ENCODE measurements around the gene DSG1.
"Not testable (repeated sequence)": the region's sequence is repeated elsewhere in the genome, so short reads cannot be mapped to it uniquely, and the experiment has no call there.

DSG1 gene

DNA sequence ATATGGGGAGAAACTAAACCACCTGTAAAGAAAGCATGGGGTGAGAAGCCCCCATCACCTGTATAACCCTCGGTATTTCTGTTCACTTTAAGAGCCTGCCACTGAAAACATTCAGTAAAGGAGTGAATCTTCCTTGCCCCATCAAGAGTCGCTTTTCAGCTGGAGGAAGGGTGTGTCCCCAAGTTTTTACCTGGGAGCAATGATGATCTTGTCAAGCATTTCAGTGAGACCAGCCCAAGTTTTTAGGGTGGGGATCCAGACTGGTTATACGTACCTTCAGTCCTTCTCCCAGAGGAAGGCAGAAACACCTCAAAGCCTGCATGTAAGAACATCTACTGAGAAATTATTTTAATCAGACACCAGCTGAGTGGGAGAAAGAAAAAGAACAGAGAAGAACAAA lies at the start of gene DSG1:
DSG1 (plus strand) TSS at position 301 of the 400 bp plus-strand sequence. CDS start 141 bp downstream, outside the sequence.
- DNase-seq, result no peak

DNA sequence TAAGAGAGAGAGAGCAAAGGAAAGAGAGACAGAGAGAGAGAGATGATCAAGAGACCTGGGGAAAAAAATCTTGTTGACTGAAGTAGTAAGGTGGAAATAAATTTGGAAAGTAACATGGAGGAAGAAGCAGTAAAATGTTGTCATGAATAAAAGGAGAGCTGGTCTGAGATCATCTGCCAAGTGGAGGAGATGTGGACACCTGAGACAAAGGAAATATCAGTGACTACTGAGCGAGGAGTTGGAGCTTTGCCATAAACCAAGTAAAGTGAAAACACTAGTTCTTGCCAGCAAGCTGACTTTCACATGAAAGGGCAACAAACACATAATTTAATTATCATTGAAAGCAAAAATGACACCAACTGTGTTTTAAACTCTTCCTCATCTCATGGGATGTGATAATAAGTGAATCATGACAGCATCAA lies 49.0 kb upstream of the DSG1 start:
- no peak for DNase-seq

DNA sequence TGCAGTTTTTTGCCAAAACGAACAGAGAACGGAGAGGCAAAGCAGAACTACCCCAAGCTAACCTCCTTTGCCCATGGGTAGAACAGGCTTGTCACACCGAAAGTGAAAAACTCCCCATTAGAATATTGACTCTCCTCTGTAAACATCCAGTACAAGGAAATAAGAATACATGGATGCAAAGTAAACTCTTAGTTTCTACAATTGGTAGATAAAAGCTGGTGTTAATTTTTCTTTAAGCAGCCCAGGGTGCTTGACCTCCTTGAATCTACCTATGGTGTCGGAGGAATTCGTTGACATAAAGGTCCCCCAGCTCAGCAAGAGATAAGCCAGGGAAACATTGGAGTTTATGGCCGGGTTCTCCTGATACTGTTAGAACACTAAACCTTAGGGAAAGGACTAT lies 48.4 kb upstream of the DSG1 start:
- no peak for DNase-seq

DNA sequence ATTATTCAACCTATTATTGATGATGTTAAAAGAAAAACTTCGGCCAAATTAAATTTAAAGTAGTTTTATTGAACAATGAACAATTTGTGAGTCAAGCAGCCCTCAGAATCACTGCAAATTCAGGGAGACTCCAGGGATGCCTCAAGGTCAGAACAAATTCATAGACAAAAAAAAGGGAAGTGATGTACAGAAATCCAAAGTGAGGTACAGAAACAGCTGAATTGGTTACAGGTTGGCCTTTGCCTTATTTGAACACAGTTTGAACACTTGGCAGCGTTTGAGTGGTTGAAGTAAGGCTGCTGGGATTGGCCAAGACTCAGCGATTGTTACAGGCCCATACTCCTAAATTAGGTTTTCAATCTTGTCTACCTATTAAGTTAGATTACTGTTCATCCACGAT lies 47.4 kb upstream of the DSG1 start:
- DNase-seq, result no peak

DNA sequence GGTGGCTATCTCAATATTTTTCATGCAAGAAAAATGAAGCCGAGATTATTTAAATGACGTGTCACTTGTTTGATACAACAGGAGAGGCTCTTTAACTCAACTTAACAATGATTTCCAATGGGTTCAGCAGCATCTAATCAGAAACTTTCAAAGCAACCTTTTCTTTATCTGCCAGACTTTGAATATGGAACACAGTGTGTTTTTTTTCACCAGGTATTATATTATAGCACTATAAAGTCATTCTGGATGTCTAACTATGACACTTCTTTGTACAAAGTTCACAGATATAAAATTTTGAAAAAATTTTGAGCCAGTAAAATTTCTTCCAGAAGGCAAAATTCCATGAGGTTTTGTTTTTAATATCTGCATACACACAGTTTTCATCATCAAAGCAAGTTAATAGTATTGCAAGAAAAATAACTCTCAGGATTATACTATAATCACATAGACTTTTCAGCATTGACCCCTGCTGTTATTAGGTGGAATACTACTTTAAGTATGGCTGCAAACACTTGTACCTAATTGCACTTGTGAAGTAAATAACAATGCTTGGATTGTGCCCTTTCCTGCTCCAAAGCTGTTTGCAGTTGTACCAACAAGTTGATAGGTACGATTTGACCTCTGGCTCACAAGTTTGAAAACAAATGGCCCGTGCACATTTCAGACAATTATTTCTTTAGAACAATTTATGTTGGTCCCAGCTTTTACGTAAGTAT lies 44.0 kb upstream of the DSG1 start:
- no peak for DNase-seq

DNA sequence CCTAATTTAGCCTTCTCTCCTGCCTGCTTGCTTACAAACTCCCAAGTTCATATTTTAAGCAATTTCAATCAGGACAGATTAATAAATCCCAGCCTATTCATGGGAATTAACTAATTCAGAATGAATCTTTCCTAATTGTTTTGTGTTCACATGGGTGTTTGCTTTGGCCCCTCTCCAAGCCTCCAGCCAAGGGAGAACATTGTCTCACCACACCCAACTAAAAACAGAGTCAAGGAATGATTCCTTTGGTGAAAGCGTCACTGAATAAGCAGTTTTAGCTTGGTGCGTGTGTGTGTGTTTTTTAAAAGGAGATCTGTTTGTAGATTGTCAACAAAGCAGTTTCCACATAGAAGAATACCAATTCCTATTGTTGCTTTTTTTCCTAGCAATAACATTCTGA lies 43.0 kb upstream of the DSG1 start:
- DNase-seq, result no peak

DNA sequence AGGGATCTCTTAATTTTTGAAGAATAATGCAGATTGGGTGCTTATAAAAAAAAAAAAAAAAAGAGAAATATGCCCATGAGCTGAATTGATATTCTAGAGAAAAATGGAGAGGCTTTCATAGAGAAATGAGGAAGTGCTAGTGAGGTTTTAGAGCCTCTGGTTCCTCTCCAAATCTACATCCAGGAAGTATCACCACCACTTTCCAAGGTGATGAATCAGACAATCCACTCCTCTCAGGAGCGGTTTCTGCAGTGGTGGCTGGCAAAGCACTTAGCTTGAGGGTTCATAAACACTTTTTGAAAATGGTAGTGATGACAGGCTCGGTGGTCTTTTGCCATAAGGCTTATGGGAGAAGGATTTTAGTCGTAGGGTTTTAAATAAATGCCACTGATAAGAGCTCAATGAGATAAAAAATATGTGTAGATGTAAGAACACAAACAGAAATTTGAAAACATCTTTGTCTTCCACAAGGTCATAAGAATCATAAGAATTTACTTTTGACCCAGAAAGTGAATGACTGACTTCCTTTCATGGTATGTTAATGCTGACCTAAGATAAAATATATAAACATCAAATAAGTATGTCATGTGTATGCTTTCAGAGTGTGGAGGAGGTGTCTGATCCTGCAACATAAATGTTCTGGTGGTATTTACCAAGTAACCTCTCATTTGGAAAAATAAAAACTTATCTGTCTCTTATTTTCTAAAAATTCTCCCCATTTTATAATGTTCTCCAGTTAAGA lies 42.1 kb upstream of the DSG1 start:
- no peak for DNase-seq

DNA sequence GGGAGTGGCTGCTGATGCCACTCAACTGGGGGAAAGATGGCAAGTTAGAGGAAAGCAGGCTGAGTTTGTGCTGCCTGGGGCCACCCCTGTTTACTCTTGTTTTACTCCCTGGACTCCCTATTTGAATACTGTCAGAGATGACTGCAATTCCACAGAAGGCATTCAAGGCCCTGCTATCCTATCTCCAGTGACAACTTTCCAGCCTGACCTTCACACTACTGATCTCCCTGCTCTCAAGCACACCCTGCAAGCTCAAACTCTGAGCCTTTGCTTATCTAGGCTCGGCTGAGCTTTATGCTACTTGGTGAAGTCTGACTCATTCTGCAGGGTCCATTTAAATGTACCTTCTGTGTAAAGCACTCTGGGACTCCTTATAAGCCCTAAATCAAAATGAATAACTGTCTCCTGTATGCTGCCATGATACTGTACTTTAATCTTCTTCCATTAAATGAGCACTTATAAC lies 39.3 kb upstream of the DSG1 start:
- no peak for DNase-seq

DNA sequence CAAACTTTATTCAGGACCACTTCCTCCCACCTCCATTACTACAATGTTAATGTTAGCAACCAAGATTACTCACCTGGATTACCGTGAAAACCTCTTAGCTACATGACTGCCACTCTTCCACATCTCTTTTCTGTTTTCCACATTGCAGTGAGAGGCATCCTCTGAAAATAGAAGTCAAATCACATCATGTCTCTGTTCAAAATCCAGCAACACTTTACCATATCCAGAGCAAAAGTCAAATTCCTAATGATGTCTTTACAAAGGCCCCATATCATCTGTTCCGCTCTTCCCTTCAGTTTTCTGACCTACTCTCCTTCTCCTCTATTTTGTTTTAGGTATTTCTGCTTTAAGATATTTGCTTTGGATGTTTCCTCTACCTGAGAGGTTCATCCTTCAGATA lies 37.5 kb upstream of the DSG1 start:
- no peak for DNase-seq

DNA sequence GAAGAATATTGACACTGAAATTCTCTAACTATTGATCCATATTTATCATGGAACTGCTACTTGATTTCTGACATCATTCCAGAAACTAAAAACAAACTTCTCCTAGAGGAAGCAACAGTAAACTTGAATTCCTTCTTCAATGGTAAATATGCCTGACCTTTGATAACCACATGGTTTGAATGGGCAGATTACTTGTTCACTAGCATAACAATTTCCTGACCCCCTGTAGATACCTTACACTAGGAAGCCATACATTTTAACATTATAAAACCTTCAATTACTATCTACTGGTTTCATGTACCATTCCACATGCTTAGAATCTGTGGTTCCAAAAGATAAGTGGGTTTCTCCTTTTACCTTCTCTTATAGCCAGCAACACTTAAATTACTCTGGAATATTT lies 36.5 kb upstream of the DSG1 start:
- no peak for DNase-seq

DNA sequence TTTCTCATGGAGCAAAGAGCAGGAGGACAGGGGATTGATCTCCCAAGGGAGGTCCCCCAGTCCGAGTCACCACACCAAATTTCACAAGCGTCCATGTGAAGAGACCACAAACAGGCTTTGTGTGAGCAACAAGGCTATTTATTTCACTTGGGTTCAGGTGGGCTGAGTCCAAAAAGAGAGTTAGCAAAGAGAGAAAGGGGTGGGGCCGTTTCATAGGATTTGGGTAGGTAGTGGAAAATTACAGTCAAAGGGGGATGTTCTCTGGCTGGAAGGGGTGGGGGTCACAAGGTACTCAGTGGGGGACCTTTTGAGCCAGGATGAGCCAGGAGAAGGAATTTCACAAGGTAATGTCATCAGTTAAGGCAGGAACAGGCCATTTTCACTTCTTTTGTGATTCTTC lies 28.5 kb upstream of the DSG1 start:
- not testable (repeated sequence) for DNase-seq

DNA sequence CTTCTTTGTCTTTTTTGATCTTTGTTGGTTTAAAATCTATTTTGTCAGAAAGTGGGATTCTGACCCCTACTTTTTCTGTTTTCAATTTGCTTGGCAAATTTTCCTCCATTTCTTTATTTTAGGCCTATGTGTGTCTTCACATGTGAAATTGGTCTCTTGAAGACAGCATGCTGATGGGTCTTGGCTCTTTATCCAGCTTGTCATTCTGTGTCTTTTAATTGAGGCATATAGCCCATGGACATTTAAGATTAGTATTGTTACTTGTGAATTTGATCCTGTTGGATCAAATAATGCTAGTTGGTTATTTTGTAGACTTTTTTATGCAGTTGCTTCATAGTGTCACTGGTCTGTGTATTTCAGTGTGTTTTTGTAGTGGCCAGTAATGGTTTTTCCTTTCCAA lies 26.3 kb upstream of the DSG1 start:
- no peak for DNase-seq

DNA sequence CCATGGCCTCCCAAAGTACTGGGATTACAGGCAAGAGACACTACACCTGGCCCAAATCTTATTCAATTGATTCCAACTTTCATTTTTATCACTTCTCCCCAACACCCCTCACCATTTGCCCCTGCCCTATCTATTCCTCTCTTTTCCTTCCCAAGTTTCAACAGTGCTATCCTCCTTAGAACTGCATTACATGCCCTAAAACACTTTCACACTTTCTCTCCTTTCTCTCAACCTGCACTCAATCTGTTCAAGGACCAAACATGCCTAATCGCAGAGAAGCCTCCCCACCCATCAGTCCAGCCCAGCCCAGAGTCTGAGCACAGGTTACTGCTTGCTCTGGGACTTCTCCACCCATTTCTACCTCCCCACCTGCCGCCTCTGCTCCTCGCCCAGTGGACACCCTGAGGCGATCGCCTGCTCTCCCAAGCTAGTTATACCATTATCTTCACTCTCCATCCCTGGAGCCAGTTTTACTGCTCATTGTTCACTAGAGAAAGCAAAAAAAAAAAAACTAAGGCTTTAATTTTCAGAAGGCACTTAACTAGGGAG lies 23.7 kb upstream of the DSG1 start:
- no peak for DNase-seq

DNA sequence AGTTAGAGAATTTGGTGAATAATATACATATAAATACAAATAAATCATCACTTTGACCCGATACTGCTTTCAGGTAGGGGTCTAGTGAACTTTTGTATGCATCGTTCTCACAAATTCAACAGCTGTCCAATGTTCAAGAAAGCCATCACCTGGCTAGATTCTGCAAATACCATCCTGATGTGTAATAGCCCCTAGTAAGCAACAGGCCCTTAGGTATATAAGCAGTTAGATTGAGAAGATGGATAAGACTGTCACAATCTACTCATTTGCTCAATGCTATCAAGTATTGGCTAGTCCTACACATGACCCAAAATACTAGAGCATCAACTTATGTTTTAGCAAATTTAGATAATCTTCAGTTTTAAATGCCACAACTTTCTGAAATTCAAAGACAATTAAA lies 20.7 kb upstream of the DSG1 start:
- no peak for DNase-seq

DNA sequence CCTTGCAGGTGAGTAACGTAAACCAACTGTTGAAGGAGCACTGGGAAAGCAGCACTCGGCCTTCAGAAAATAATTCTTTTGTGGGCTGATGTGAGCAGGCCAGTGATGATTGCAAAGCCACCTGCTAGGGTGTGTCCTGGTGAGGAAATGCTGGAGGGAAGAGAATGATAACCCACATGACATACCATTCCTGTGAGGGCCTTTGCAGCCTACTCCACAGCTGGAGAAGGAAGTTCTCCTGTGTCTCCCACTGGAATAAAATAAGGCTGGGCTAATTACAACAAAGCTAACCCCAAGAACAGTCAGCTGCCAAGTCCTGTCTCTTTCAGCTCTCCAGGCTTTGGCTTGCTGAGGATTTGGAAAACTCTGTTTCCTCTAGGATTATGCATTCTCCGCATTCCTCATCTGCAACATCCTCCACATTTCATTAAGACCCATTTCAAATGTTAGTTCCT lies 16.7 kb upstream of the DSG1 start:
- no peak for DNase-seq

DNA sequence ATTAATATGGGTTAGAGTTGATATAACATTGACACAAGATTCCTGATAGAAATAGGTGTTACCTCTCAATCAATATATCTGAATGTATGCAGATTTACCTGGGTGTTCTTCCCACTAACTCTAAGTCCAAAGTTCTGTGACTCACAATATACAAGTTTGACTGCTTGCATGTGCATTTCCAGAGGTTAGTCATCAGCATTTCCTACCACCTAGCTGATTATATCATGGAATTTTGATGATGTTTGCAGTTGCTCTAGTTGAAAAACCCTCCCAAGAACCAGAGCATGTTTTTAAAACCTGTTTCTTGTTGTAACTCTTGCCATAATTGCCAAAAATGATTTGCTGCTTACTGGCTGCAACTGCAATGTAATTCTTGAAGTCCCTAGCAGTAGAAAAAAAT lies 15.0 kb upstream of the DSG1 start:
- DNase-seq, result no peak

DNA sequence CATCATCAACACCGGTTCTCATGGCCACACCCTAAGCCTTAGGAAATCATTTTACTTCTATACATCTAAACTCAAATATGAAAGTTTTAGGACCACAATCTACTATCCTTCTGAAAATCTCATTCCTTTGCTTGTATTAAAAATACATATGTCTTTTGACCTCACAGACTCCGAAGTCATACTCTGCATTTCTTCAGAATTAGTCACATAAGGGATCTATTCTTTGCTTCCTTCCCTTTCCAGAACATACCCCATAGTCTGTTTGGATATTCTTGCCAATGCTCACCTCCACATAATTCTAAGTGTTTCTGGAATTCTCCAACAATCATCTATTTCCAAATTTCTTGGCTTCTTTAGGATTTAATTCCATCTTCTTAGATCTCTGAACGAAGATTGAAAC lies 14.2 kb upstream of the DSG1 start:
- DNase-seq, result no peak

DNA sequence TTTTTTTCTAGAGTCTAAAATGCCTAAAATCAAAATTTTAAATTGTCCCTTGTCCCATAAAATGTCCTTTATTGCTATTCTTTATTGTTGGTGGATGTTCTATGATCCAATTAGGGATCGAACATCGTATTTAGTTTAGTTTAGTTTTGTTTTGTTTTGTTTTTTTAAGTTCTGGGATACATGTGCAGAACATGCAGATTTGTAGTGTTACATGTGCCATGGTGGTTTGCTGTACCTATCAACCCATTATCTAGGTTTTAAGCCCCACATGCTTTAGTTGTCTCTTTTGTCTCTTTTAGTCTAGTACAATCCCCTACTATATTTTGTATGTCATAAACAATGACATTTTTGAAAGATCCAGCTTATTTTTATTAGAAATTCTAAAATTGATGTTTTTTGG lies 8.8 kb upstream of the DSG1 start:
- no peak for DNase-seq

DNA sequence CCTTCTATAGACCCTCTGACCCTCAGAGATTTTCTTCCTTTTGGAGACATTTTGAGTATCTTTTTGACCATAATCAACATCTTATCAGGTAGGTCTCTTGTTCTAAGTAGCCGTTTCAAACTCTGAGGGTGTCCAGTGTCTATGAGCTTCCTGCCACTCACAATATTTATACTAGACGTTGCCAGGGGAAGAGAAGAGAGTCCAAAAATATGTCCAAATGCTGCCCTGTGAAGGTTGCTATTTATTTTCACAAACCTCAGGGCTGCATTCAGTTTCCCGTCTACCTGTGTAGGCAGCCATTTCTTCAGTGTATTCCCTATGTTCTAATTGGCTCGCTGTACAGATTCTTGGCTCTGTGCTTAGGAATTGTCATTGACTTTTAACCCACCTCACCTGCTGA lies 986 bp upstream of the DSG1 start:
- DNase-seq, result no peak

DNA sequence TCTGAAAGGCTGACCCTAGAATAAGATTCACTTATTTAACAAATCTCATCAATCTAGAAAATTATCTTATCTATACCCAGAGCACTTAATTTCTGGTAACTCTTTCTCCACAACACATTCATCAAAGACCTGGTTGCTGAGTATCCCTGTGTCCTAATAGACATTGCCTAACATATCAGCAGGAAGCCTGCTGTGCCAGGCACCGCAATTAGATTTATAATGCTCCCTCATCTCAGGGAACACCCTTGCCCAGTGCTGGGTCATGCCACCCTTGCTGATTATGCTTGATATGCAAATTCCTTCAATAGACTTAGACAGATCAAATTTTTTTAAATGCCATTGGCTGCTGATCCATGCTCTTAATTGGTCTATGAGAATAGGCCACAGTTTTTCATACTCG lies 3.8 kb downstream of the DSG1 start:
- DNase-seq, result no peak

DNA sequence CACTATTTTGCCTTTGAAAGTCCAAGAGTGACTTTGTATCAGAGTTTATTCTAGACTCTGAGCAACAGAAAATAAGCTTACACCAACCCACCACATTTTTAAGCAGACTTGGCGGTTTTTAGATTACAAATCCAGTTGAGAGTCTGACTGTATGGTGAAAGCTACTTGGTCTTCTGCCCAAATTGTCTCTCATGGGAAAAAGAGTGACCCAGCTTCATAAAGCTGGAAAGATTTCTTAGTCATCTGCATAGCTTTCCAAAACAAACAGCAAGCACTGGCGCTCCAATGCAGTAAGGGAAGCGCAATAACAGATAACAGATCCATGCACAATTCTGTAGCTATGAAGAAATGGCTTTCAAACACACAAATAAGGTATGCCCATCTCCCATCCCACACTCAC lies 7.1 kb downstream of the DSG1 start:
- DNase-seq, result no peak

DNA sequence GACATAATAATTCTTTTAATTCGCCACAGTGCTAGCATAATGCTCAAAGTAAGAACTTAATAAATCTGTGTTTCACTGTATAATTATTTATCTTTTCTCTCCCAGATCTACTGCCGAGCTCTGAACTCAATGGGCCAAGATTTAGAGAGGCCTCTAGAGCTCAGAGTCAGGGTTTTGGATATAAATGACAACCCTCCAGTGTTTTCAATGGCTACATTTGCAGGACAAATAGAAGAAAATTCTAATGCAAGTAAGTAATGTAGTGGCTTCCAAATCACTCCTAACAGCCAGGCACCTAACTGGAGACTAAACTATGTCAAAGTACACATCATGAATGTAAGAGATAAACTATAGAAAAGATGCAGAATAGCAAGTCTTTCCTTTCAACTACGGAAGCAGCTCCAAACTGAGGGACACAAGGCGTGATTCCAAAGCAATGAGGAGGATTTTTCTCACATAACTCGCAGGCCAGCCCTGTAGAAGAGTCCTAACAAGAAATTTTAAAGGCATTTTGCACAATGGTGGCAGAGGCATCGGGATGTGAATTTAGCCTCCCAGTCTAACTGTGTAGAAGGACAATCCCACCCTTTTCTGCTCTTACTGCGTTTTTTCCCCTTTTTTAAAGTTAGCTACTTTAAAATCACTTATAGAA lies 12.0 kb downstream of the DSG1 start:
- no peak for DNase-seq

Measured in anterior cingulate cortex (tissue), 58 donors.